Measurements from ENCODE around the gene LRMDA.

Gene LRMDA

DNA sequence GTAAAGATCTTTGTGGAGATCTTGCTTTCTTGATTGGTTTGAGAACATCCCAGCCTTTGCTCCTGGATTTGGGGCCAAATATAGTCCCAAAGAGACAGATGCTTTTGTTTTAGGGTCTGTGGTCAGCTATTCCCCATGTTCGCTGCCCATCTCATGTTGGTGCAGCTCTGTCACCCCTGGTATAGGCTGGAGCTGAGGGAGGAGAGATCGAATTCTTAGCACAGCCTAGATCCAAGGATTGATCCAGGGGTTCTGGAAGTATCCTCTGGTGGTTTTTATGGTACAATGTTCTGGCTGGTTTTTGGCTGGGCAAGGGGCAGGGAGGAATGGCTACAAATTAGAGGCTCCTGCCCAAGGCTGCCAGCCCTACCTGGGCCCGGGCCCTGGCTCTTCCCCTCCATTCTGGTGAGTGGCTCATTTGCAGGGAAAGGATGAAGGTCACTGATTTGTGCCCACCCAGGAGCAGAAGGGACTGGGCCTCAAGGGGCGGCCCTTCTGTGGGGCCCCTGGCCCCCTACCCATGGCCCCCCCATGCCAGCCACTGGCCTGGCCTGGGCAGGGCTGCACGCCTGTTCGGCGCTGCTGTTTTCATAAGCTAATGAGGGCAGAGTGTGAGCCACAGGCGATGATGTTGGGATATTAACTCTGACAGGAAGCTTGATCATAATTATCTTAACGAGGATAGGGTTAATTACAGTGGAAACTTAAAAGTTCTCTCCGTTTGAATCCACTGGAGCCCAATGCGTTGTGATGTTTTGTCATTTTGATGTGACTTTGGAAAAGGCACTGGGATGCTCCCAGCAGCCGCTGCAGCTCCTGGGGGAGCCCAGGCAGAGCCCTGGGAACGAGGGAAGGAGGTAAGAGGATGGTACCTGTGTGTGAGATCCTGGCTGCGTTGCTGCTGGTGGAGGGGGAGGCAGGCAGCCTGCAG, 600.6 kb downstream of the LRMDA start:
- H4K20me1 ChIP-seq (ENCODE audit: insufficient read depth, low read length) = no peaks in the 10 kb centered on the region
- no peak overlapping the region for H3K4me3 ChIP-seq (ENCODE audit: low read depth in 1 of 2, low read length in 2 of 2)
- H3K9me3 ChIP-seq (ENCODE audit: insufficient read depth, low read length, severe bottlenecking) = no peaks in the 10 kb centered on the region
- H3K4me2 ChIP-seq (ENCODE audit: insufficient read depth, low read length) = no peak overlapping the region
- no peaks in the 10 kb centered on the region for H3K79me2 ChIP-seq (ENCODE audit: insufficient read depth, low read length)
- H2AFZ ChIP-seq (ENCODE audit: low read depth, low read length) = no peak overlapping the region
- H3K9ac ChIP-seq (ENCODE audit: low read depth, low read length) = no peak overlapping the region
- no peaks in the 10 kb centered on the region for H3K36me3 ChIP-seq (ENCODE audit: insufficient read depth, low read length)
- H3K27ac ChIP-seq (ENCODE audit: low read length) = no peak overlapping the region
- no peak for ATAC-seq (ENCODE audit: insufficient read depth, low read depth)
- DNase-seq = no peak
- TF ChIP-seq, protein P1, sequence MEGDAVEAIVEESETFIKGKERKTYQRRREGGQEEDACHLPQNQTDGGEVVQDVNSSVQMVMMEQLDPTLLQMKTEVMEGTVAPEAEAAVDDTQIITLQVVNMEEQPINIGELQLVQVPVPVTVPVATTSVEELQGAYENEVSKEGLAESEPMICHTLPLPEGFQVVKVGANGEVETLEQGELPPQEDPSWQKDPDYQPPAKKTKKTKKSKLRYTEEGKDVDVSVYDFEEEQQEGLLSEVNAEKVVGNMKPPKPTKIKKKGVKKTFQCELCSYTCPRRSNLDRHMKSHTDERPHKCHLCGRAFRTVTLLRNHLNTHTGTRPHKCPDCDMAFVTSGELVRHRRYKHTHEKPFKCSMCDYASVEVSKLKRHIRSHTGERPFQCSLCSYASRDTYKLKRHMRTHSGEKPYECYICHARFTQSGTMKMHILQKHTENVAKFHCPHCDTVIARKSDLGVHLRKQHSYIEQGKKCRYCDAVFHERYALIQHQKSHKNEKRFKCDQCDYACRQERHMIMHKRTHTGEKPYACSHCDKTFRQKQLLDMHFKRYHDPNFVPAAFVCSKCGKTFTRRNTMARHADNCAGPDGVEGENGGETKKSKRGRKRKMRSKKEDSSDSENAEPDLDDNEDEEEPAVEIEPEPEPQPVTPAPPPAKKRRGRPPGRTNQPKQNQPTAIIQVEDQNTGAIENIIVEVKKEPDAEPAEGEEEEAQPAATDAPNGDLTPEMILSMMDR (IDR thresholded peaks at IDR 0.05; ENCODE audit: borderline replicate concordance, extremely low read depth, low read length, poor library complexity, severe bottlenecking) = no peak
- no peaks in the 10 kb centered on the region for H3K4me1 ChIP-seq (ENCODE audit: insufficient read depth, low read length)
- H3K27me3 ChIP-seq (ENCODE audit: insufficient read depth, low read length, poor library complexity) = no peaks in the 10 kb centered on the region

DNA sequence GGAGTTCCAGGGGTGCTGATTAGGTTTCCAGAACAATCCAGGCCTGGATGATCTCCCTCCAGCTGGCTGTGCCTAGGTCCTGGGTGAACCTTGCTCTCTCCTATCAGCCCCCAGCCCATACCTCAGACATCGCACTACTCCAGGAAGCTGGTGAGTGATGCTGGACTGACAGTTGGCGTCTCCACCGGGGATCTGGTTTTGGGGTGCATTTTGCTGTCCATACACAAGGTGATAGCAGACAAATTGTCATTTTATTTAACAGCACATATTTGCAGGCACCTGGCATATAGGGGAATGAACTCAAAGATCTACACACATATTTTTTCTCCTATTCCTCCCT, 601.2 kb downstream of the LRMDA start:
- ATAC-seq (ENCODE audit: insufficient read depth, low read depth) = no peak
- Histone ChIP-seq H3K79me2 (ENCODE audit: insufficient read depth, low read length) (no peaks in the 10 kb centered on the region), H3K4me3 (ENCODE audit: low read depth in 1 of 2, low read length in 2 of 2) (no peak overlapping the region), H2AFZ (ENCODE audit: low read depth, low read length) (no peak overlapping the region), H3K36me3 (ENCODE audit: insufficient read depth, low read length) (no peaks in the 10 kb centered on the region), H3K4me1 (ENCODE audit: insufficient read depth, low read length) (no peaks in the 10 kb centered on the region), H3K9ac (ENCODE audit: low read depth, low read length) (no peak overlapping the region), H3K9me3 (ENCODE audit: insufficient read depth, low read length, severe bottlenecking) (no peaks in the 10 kb centered on the region), H3K27ac (ENCODE audit: low read length) (no peak overlapping the region), H3K4me2 (ENCODE audit: insufficient read depth, low read length) (no peak overlapping the region), H4K20me1 (ENCODE audit: insufficient read depth, low read length) (no peaks in the 10 kb centered on the region), H3K27me3 (ENCODE audit: insufficient read depth, low read length, poor library complexity) (no peaks in the 10 kb centered on the region)
- TF ChIP-seq, protein P1 (IDR thresholded peaks at IDR 0.05; ENCODE audit: borderline replicate concordance, extremely low read depth, low read length, poor library complexity, severe bottlenecking) = no peak
- TF ChIP-seq EZH2 (IDR thresholded peaks at IDR 0.05; ENCODE audit: borderline replicate concordance, low read depth, low read length, severe bottlenecking) = no peak
- no peak for DNase-seq

DNA sequence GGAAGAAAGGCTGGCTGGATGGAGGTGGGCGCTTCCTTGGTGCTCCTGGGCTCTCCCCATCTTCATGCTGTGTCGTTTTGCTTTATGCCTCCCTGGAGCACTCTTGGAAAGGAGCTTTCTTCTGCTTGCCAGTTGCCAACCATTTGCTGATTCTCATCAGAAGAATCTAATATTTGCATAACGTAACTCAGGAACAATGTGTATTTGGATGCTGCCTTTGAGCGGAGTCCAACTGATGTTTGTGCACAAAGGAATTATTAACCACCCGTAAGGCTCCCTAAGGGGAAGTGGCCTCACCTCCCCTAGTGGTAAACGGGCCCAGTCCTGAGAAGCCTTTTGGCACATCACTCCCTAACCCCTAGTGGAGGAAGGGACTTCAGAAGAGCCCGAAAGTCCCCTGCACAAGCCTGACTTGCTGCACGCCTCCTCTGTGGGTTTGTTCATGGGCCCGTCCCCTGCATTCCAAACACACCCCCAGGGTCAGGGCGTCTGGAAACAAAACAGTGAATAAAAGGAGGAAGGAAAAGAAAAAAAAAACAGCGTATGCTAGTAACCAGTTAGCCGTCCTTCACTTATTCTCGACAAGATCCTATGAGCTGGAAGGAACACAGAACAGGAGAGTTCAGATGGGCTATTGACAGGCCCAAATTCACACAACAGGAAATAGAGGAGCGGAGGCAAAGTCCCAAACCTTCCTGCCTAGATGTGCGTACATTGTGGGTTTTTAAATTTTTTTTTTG, 602.2 kb downstream of the LRMDA start:
- no peak for ATAC-seq (ENCODE audit: insufficient read depth, low read depth)
- H3K4me2 ChIP-seq (ENCODE audit: insufficient read depth, low read length) = no peak overlapping the region
- no peaks in the 10 kb centered on the region for H3K27me3 ChIP-seq (ENCODE audit: insufficient read depth, low read length, poor library complexity)

More for the DNA sequence above, 602.2 kb downstream of the LRMDA start:
- no peak overlapping the region for H3K9ac ChIP-seq (ENCODE audit: low read depth, low read length)
- H3K4me1 ChIP-seq (ENCODE audit: insufficient read depth, low read length) = no peaks in the 10 kb centered on the region
- H2AFZ ChIP-seq (ENCODE audit: low read depth, low read length) = no peak overlapping the region
- H3K36me3 ChIP-seq (ENCODE audit: insufficient read depth, low read length) = no peaks in the 10 kb centered on the region
- no peak overlapping the region for H3K4me3 ChIP-seq (ENCODE audit: low read depth in 1 of 2, low read length in 2 of 2)
- no peaks in the 10 kb centered on the region for H4K20me1 ChIP-seq (ENCODE audit: insufficient read depth, low read length)
- DNase-seq = no peak
- H3K27ac ChIP-seq (ENCODE audit: low read length) = no peak overlapping the region
- H3K79me2 ChIP-seq (ENCODE audit: insufficient read depth, low read length) = no peaks in the 10 kb centered on the region
- no peak for TF ChIP-seq EZH2 (IDR thresholded peaks at IDR 0.05; ENCODE audit: borderline replicate concordance, low read depth, low read length, severe bottlenecking)
- TF ChIP-seq, protein P1 (IDR thresholded peaks at IDR 0.05; ENCODE audit: borderline replicate concordance, extremely low read depth, low read length, poor library complexity, severe bottlenecking) = no peak
- no peaks in the 10 kb centered on the region for H3K9me3 ChIP-seq (ENCODE audit: insufficient read depth, low read length, severe bottlenecking)

All from DND-41 (cell line).